ENCODE measurements around the gene GRIPAP1.

GRIPAP1 gene

DNA sequence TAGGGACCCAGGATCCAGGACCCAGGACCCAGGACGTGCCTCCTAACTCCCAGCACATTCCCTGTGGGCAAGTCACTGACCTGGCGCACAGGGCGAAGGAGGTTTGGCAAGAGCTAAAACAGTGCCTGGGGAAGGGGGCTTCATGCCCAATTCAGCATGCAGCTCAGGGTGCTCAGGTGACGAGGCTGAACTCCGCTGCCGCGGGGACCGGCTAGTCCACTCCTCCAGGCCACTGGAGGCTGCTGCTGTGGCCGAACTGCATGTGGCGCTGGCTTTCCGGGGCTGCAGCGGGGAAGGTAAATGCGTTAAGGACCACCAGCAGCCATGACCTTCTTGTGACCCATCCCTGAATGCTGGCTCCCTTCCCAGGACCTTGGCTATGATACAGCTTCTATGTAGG, 78.3 kb downstream of the GRIPAP1 start:
- DNase-seq (ENCODE audit: low read depth) = no peak
